ENCODE data around the gene EXOC3L1. TPM values are rescaled to one million over a fixed set of nuclear protein-coding genes. Genes with fewer than 3 reads are reported as not detected.

Gene EXOC3L1
- total and polyA plus RNA-seq, 2 of the 4 experiments (the other 2 are of a cell fraction), result not detected

DNA sequence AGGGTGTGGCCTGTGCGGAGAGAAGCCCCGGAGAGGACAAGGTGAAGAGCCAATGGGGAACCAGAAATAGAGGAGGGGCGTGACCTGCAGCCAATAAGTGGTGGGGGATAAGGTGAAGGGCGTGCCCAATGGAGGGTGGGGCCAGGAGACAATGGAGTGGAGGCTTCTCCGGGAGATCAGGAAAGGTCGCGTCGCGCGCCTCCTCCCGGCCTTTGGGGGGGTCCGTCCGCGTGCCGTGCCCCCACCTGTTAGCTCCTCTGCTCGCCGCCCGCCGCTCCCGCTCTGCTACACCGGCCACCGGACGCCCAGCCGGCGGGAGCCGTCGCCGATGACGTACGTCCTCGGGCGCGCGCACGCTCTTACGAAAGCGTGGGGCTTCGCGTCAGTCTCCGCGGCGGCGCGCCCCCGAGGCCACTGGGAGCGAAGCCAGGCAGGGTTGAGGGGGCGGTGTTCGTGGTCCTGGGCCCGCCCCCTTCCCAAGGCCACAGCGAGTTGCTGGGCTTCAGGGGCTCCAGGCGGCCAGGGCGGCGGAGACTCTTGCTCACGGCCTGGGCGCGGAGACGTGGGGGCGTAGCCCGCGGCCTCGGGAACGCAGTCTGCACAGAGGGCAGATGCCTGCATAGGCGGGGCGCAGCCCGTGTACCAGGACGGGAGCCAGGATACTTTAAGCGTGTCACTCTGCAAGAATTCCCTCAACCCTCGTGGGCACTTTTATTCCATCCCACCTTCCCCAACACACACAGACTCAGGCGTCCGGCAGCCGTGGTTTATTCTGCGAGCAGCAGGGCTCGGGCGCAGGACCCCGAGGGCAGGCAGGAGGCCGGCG, 6.1 kb downstream of the EXOC3L1 start, which contains the start of gene MATCAP1:
MATCAP1 (minus strand) TSS at position 337 of the 826 bp plus-strand sequence. CDS start 3,353 bp downstream, outside the sequence.
- TF ChIP-seq RFX5 (IDR thresholded peaks at IDR 0.05; ENCODE audit: low read depth, low read length) (no peak), CEBPB (IDR thresholded peaks at IDR 0.05; ENCODE audit: low read depth, low read length) (peak; percentile 93), RAD21 (IDR thresholded peaks at IDR 0.05; ENCODE audit: low read length) (no peak; the same call in 1 of the 2 replicates), POLR2A (IDR thresholded peaks at IDR 0.05; ENCODE audit: low read depth, low read length) (peak; percentile 90), MXI1 (IDR thresholded peaks at IDR 0.05; ENCODE audit: borderline replicate concordance, low read depth, low read length) (peak; percentile 79; the same call in 1 of the 2 replicates), FOS (IDR thresholded peaks at IDR 0.05; ENCODE audit: low read depth, low read length) (no peak), MAZ (IDR thresholded peaks at IDR 0.05; ENCODE audit: borderline replicate concordance, low read depth, low read length) (peak; percentile 63), MAFK (IDR thresholded peaks at IDR 0.05; ENCODE audit: low read depth, low read length) (no peak), RCOR1 (IDR thresholded peaks at IDR 0.05; ENCODE audit: insufficient replicate concordance, low read length) (no peak), CHD1 (IDR thresholded peaks at IDR 0.05; ENCODE audit: low read depth, low read length) (peak; percentile 59; the same call in 1 of the 2 replicates), USF2 (IDR thresholded peaks at IDR 0.05; ENCODE audit: low read depth, low read length) (peak; percentile 4; the same call in 1 of the 2 replicates), BHLHE40 (IDR thresholded peaks at IDR 0.05; ENCODE audit: low read depth, low read length) (0 out of 2 replicates have a peak, but pooled peaks have one; percentile 14)
- TF ChIP-seq, protein P1, sequence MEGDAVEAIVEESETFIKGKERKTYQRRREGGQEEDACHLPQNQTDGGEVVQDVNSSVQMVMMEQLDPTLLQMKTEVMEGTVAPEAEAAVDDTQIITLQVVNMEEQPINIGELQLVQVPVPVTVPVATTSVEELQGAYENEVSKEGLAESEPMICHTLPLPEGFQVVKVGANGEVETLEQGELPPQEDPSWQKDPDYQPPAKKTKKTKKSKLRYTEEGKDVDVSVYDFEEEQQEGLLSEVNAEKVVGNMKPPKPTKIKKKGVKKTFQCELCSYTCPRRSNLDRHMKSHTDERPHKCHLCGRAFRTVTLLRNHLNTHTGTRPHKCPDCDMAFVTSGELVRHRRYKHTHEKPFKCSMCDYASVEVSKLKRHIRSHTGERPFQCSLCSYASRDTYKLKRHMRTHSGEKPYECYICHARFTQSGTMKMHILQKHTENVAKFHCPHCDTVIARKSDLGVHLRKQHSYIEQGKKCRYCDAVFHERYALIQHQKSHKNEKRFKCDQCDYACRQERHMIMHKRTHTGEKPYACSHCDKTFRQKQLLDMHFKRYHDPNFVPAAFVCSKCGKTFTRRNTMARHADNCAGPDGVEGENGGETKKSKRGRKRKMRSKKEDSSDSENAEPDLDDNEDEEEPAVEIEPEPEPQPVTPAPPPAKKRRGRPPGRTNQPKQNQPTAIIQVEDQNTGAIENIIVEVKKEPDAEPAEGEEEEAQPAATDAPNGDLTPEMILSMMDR (conservative IDR thresholded peaks at IDR 0.05; ENCODE audit: low read depth, low read length), result no peak
- peaks cover 20% of the 10 kb centered on the region for H4K20me1 ChIP-seq (ENCODE audit: insufficient read depth, low read length)
- H3K4me2 ChIP-seq (ENCODE audit: low read depth, low read length), result peak within 1 kb of the TSS; percentile 65
- H3K79me1 ChIP-seq (ENCODE audit: low read depth in 1 of 2, low read length in 2 of 2), result peaks cover 19 to 35% of the 10 kb centered on the region in 2 experiments
- peak within 1 kb of the TSS; percentile 66; the same call in 1 of the 2 replicates for H3K23ac ChIP-seq (ENCODE audit: low read depth, low read length)
- no peaks in the 10 kb centered on the region for H3K9me3 ChIP-seq (ENCODE audit: control insufficient read depth, insufficient read depth, low read length)
- BruUV-seq (replicated peaks), result no TSS peak
- WGBS, 2 experiments (ENCODE audit: extremely low coverage in 2 of 2, insufficient read length in 1 of 2), result 1% methylated on average over 48 of the region's 77 CpGs; no CpG with 5 or more reads in 1 of the 2 experiments
- peak within 1 kb of the TSS; percentile 68 for H2AK9ac ChIP-seq (replicated peaks; ENCODE audit: low read depth, low read length, poor library complexity)
- H3K56ac ChIP-seq (ENCODE audit: extremely low read depth, insufficient read depth, low read length), result peak within 1 kb of the TSS; percentile 77
- peak within 1 kb of the TSS; percentile 37; the same call in 1 of the 2 replicates for H2AK5ac ChIP-seq (ENCODE audit: low read depth, low read length)
- H2BK5ac ChIP-seq (ENCODE audit: low read depth, low read length, poor library complexity, severe bottlenecking), result peak within 1 kb of the TSS; percentile 88
- intact Hi-C loops (cut with micrococcal nuclease), result loop anchor here (10.0 kb wide), 1 partner anchor 169 kb away; no protein-coding TSS in a partner anchor
- ChIA-PET CTCF (no interaction called here), POLR2A (ENCODE audit: unreplicated experiment) (no interaction called here)
- H3K4me3 ChIP-seq (ENCODE audit: insufficient read depth, low read depth, low read length), result peak within 1 kb of the TSS; percentile 62
- H2BK120ac ChIP-seq (ENCODE audit: low read depth, low read length), result peak within 1 kb of the TSS; percentile 92
- DNase-seq (peak; percentile 97), ATAC-seq (ENCODE audit: low read depth) (peak; percentile 91)
- no peaks in the 10 kb centered on the region; the same call in 1 of the 2 replicates for H3K36me3 ChIP-seq (ENCODE audit: control insufficient read depth, insufficient read depth, low read length)
- H2AFZ ChIP-seq (replicated peaks; ENCODE audit: low read length, poor library complexity), result peak within 1 kb of the TSS; percentile 97
- peak within 1 kb of the TSS; percentile 87 for H3K27ac ChIP-seq (ENCODE audit: insufficient read depth, low read length)
- peaks cover 11% of the 10 kb centered on the region for H3K4me1 ChIP-seq (ENCODE audit: control insufficient read depth, insufficient read depth, low read length)
- peak within 1 kb of the TSS; percentile 36 to 93 for H4K8ac ChIP-seq (ENCODE audit: low read depth in 2 of 2, low read length in 2 of 2)
- H3K18ac ChIP-seq (ENCODE audit: low read depth, low read length), result peak within 1 kb of the TSS; percentile 31; the same call in 1 of the 2 replicates
- peak within 1 kb of the TSS; percentile 88 for H3K14ac ChIP-seq (replicated peaks; ENCODE audit: low read depth, low read length)
- peak within 1 kb of the TSS; percentile 19; the same call in 1 of the 2 replicates for H4K5ac ChIP-seq (ENCODE audit: low read depth, low read length)
- peak within 1 kb of the TSS; percentile 71 for H3K9ac ChIP-seq (ENCODE audit: low read depth, low read length)
- H3K4ac ChIP-seq (ENCODE audit: low read depth, low read length), result peak within 1 kb of the TSS; percentile 89
- 0 out of 2 replicates have a peak within 1 kb of the TSS, but pooled peaks have one; percentile 21 for H2BK20ac ChIP-seq (ENCODE audit: low read depth, low read length)
- peaks cover 13% of the 10 kb centered on the region for H3K9me1 ChIP-seq (ENCODE audit: insufficient read depth, low read length)
- H3K27me3 ChIP-seq (ENCODE audit: control insufficient read depth, insufficient read depth, low read length), result no peaks in the 10 kb centered on the region
- in situ Hi-C loops (cut with MboI; ENCODE audit: low sequenced_read_pairs), result no loop called here
- peak within 1 kb of the TSS; percentile 71; the same call in 1 of the 3 replicates for H2BK15ac ChIP-seq (ENCODE audit: low read depth, low read length)
- peak within 1 kb of the TSS; percentile 92; the same call in 1 of the 2 replicates for H4K91ac ChIP-seq (ENCODE audit: insufficient read depth, low read depth, low read length)
- dilution Hi-C loops (cut with HindIII; ENCODE audit: low sequenced_read_pairs, unreplicated experiment), result no loop called here
